RWPE2 (cell line): ENCODE data around the gene CACNA1H.

Experiments used
- ATAC-seq: fragments of 200-7000 bp; cut with Tn5 transposase; 3 replicates; pipeline ENCODE4 v1.9.1; 2021; ENCODE audit warnings: low read depth
- DNase-seq: peaks from one replicate; pipeline ENCODE4 v3.0.0-alpha.2; 2020; ENCODE audit warnings: low spot score
- H3K27ac ChIP-seq: fragments of 450-650 bp; 2 replicates; pipeline ENCODE4 v1.5.1; 2017; ENCODE audit warnings: mild to moderate bottlenecking; ENCODE audit not compliant: poor library complexity, severe bottlenecking
- H3K27me3 ChIP-seq: fragments of 250-450 bp; sonication (Bioruptor Pico); 2 replicates; pipeline ENCODE4 v1.5.1; 2021; ENCODE audit warnings: mild to moderate bottlenecking, moderate library complexity; ENCODE audit not compliant: insufficient read depth, poor library complexity, severe bottlenecking
- H3K36me3 ChIP-seq: fragments of 250-450 bp; sonication (Bioruptor Pico); 2 replicates; pipeline ENCODE4 v1.5.1; 2020; ENCODE audit warnings: low read depth, mild to moderate bottlenecking, moderate library complexity
- H3K4me1 ChIP-seq: fragments of 250-450 bp; sonication (Bioruptor Pico); 2 replicates; pipeline ENCODE4 v1.5.1; 2021; ENCODE audit warnings: mild to moderate bottlenecking, moderate library complexity; ENCODE audit not compliant: insufficient read depth, poor library complexity, severe bottlenecking
- H3K4me3 ChIP-seq: fragments of 250-450 bp; sonication (Bioruptor Pico); 2 replicates; pipeline ENCODE4 v1.5.1; 2021; ENCODE audit warnings: mild to moderate bottlenecking, moderate library complexity; ENCODE audit not compliant: severe bottlenecking
- H3K9me3 ChIP-seq: fragments of 250-450 bp; sonication (Bioruptor Pico); 2 replicates; pipeline ENCODE4 v1.5.1; 2021; ENCODE audit warnings: mild to moderate bottlenecking, moderate library complexity; ENCODE audit not compliant: severe bottlenecking
- TF ChIP-seq, protein P1 (sequence below): fragments of 450-650 bp; IDR thresholded peaks from one replicate; pipeline ENCODE4 v1.5.1; 2017; ENCODE audit warnings: mild to moderate bottlenecking, moderate library complexity; ENCODE audit not compliant: poor library complexity, severe bottlenecking

CACNA1H gene

DNA sequence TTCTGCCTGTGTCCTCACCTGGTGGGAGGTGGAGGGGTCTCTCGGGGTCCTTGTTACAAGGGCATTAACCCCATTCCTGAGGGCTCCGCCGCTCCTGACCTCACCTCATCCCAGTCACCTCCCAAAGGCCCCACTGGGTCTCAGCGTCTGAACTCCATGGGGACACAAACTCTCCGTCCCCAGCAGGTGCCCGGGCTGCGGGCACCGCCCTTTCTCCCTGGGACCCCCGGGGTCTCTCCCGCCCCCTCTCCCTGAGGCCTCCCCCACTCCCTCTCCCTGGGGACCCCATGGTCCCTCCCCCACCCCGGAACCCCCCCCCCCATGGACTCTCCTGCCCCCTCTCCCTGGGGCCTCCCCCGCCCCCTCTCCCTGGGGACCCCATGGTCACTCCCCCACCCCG is 24.8 kb downstream of the CACNA1H start:
- H3K27me3 ChIP-seq: no peaks in the 10 kb centered on the region
- DNase-seq (no peak), ATAC-seq (no peak)
- H3K36me3 ChIP-seq: no peaks in the 10 kb centered on the region
- TF ChIP-seq, protein P1, sequence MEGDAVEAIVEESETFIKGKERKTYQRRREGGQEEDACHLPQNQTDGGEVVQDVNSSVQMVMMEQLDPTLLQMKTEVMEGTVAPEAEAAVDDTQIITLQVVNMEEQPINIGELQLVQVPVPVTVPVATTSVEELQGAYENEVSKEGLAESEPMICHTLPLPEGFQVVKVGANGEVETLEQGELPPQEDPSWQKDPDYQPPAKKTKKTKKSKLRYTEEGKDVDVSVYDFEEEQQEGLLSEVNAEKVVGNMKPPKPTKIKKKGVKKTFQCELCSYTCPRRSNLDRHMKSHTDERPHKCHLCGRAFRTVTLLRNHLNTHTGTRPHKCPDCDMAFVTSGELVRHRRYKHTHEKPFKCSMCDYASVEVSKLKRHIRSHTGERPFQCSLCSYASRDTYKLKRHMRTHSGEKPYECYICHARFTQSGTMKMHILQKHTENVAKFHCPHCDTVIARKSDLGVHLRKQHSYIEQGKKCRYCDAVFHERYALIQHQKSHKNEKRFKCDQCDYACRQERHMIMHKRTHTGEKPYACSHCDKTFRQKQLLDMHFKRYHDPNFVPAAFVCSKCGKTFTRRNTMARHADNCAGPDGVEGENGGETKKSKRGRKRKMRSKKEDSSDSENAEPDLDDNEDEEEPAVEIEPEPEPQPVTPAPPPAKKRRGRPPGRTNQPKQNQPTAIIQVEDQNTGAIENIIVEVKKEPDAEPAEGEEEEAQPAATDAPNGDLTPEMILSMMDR: no peak
- no peak overlapping the region for H3K4me3 ChIP-seq
- no peak overlapping the region for H3K27ac ChIP-seq
- H3K4me1 ChIP-seq: no peaks in the 10 kb centered on the region
- no peaks in the 10 kb centered on the region for H3K9me3 ChIP-seq

DNA sequence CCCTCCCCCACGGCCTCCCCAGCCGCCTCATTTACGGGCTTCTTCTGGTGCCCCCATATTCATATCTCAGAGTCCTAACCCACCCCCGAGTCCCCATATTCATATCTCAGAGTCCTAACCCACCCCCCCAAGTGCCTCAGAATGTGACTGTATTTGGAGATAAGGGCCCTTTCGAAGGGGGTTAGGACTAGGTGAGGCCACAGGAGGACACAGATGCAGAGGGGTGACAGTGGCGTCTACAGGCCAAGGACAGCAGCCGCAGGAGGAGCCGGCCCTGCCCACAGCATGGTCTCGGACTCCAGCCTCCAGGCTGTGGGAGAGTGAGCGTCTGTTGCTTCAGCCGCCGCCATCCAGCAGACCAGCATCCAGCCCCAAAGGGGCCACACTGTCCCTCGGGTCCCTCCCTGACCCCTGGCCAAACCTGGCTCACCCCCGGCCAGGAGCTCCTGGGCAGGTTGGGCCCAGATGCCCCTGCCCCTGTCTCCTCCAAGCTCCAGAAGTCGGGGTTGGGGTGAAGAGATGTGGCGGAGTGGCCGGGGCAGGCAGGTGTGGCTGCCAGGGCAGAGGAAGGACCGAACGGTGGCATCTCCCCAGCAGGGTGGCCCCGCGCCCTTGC is 25.5 kb downstream of the CACNA1H start:
- no peaks in the 10 kb centered on the region for H3K4me1 ChIP-seq
- no peak overlapping the region for H3K4me3 ChIP-seq
- H3K9me3 ChIP-seq: no peaks in the 10 kb centered on the region
- no peaks in the 10 kb centered on the region for H3K36me3 ChIP-seq
- no peaks in the 10 kb centered on the region for H3K27me3 ChIP-seq
- no peak overlapping the region for H3K27ac ChIP-seq
- DNase-seq (no peak), ATAC-seq (no peak)
- TF ChIP-seq, protein P1: no peak

DNA sequence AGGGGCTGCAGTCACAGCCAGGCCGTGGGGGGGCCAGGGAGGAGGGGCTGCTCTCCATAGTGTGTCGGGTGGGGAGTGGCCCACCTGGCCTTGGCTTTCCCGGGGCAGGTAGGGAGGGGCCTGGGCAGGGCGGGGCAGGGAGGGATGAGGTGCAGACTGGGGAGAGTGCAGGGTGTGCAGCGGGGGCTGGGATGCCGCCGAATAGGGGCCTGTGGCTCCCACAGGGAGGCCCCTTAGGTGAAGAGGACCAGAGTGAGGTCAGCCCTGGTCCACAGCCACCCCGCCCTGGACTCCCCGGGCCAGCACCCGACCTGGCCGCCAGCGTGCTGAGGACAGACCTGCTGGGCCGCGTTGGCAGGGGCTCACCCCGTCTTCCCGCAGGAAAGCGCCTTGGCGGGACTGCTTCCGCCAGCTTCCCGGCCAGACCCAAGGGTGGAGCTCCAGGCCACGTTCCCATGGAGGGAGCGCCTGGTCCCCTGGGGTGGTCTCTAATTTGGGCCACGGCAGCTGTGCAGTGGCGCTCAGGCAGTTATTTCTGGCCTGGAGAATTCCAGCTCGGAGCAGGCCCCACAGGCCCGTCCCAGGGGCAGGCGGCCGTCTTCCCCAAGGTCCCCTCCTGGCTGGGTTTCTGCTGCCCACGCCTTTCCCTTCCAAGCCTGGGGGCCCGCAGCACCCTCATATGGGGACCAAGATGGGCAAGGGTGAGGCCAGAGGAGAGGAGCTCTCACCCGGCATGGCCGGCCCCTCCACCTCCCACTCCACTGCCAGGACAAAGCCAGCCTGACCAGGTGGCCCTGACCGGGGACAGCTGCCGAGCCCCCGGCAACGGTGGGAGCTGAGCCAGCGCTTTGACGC is 27.9 kb downstream of the CACNA1H start:
- no peaks in the 10 kb centered on the region for H3K4me1 ChIP-seq
- H3K27ac ChIP-seq: no peak overlapping the region
- no peaks in the 10 kb centered on the region for H3K27me3 ChIP-seq
- no peaks in the 10 kb centered on the region for H3K9me3 ChIP-seq
- no peak overlapping the region for H3K4me3 ChIP-seq
- no peak for ATAC-seq
- no peak for DNase-seq
- H3K36me3 ChIP-seq: no peaks in the 10 kb centered on the region
- TF ChIP-seq, protein P1: no peak

DNA sequence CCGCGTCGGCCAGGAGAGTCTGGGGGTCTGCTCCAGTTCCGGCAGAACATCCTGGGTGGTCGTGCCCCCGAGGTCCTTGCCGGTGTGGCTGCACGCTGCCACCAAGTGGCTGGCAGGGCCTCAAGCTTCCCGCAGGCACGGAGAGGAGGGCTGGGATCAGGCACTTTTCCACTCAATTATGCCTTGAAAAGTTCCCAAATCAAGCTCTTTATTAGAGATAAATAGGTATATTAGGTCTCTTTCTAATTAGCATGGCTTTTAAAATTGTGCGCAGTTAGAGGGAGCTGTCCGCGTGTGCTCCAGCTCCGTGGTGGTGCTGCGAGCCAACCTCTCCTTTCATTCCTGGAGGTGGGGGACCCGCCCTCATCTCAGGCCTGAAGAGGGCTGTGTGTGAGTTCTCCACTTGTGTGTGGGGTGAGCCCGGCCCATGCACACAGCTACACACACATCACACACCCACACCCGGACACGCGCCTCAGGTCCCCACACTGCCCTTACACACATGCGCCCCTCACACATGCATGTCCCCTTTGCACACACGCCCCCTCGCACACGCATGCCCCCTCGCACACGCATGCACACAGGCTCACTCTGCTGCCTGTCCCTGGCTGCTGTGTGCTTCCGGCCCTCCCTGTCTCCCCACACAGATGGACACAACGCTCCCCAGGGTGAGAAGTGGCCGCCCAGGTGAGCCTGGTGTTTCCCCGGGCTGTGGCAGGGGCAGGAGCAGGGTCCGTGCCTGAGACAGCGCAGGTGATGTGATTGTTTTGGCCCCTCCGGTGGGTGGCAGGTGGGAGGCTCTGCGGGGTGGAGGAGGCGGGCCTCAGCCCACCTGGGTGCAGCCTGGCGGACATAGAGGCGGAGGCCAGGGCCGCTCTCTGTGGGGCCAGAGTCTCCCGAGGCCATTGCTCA is 28.8 kb downstream of the CACNA1H start:
- ATAC-seq: peak; percentile 15; the same call in 2 of the 3 replicates

More for the DNA sequence above, 28.8 kb downstream of the CACNA1H start:
- DNase-seq: no peak
- no peak overlapping the region for H3K4me3 ChIP-seq
- no peaks in the 10 kb centered on the region for H3K27me3 ChIP-seq
- H3K4me1 ChIP-seq: no peaks in the 10 kb centered on the region
- no peaks in the 10 kb centered on the region for H3K9me3 ChIP-seq
- H3K36me3 ChIP-seq: no peaks in the 10 kb centered on the region
- TF ChIP-seq, protein P1: no peak
- no peak overlapping the region for H3K27ac ChIP-seq
